GM23248 (cell line): ENCODE results near the gene TIGD1.

Experiments
- EZH2 ChIP-seq: fragments of 200-600 bp; sonication (generic); IDR thresholded peaks from 2 replicates; pipeline ENCODE4 v1.6.1; 2018; ENCODE audit warnings: antibody characterized with exemption, mild to moderate bottlenecking; ENCODE audit not compliant: insufficient read depth, poor library complexity, severe bottlenecking
- EZH2phosphoT487 ChIP-seq: fragments of 200-600 bp; sonication (generic); IDR thresholded peaks from 2 replicates; pipeline ENCODE4 v1.6.1; 2018; ENCODE audit warnings: antibody characterized with exemption, moderate library complexity, mild to moderate bottlenecking, low read depth; ENCODE audit not compliant: insufficient read depth

- no peak for TF ChIP-seq EZH2
- TF ChIP-seq EZH2phosphoT487 = no peak
Observed at GRCh38 chr2:232580648-232580981, 30.3 kb upstream of the TIGD1 start.
